Measurements from ENCODE around the gene TBC1D22B.

- no peak for TF ChIP-seq EZH2 (IDR thresholded peaks at IDR 0.05; ENCODE audit: borderline replicate concordance, low read depth, low read length, poor library complexity, severe bottlenecking)
- TF ChIP-seq CTCF (conservative IDR thresholded peaks at IDR 0.05; ENCODE audit: low read depth, low read length): no peak
Observed at GRCh38 chr6:37283671-37284151, 26.1 kb downstream of the TBC1D22B start.

Data from A673 (cell line).